COLO829 (cell line): ENCODE measurements around the gene ZNF598.

Experiments
- DNase-seq: peaks from one replicate; pipeline ENCODE4 v3.0.0; 2012; ENCODE audit warnings: low spot score

Gene ZNF598

DNA sequence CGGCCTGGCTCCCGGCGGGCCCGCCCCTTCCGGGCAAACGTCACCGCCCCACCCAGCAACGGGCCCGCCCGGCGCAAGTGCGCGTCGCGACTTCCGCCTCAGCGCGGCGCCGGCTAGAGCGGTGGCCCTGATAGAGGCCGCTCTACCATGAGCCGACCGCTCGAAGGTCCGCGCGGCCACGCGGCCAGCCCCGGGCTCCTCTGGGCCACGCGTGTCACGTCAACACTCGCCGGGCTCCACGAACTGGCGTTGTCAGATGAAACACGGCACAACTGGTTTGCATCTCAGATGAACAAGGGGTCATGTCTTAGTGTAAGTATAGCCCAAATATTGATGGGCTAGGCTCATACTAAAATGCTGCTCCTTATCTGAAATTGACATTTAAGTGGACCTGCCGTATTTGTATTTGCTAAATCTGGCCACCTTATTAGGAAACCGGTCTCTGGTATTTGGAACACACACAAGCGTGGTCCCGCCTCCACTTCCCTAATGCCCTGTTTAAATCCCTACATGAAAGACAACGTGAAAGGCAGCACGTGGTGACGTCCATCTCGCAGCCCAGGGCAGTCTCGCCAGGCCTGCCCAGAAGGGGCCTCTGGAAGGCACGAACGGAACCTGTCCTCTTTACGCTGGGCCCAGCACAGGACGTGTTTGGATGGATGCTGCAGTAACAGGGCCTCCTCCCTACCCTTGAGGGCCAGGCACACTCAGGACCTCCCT, at the start of gene ZNF598:
TSS of gene ZNF598 (minus strand) at position 31 of the 720 bp plus-strand sequence.
- peak; percentile 85 for DNase-seq

DNA sequence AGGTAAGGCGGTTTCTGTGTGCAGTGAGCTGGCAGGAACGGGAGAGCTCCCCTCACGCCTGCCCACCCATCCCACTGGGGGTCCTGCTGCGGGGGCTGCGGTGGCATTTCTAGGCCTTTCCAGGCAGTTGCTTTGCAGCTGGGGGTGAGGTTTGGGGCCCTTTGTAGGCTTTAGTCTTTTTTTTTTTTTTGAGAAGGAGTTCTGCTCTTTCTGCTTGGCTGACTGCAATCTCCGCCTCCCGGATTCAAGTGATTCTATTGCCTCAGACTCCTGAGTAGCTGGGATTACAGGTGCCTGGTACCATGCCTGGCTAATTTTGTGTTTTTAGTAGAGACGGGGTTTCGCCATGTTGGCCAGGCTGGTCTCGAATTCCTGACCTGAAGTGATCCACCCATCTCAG, 49.3 kb upstream of the ZNF598 start:
- DNase-seq: no peak

GRCh38 chr16:2058420-2058819, 48.8 kb upstream of the ZNF598 start:
- no peak for DNase-seq

- no peak for DNase-seq
Measured at GRCh38 chr16:2057438-2057837, 47.8 kb upstream of the ZNF598 start.

DNA sequence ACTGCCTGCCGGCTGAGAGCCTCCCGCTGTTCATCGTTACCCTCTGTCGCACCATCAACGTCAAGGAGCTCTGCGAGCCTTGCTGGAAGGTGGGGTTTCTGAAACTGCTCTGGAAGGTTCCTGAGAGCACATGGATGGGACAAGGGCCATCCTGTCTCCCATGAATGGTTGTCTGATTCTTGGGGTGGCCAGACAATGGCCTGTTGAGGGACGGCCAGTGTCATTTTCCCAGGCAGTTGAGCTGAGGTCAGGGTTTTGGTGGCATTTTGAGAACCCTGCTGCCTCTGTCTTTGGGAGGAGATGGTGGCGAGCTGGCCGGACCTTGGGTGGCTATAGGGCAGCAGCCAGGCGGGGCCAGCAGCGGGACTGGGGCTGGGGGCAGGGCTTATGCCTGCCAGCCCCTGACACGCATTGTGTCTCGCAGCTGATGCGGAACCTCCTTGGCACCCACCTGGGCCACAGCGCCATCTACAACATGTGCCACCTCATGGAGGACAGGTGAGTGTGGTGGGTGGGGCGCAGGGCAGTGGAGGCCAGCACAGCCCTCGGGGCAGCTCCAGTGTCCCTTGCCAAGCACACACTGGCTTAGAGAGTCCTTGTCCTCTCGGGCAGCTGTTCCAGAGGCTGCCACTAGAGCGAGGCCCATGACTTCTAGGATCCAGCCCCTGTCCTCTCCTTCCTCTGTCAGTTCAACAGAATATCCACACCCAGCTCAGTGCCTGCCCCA, 47.2 kb upstream of the ZNF598 start:
- no peak for DNase-seq

- DNase-seq: no peak
Measured at GRCh38 chr16:2056077-2056476, 46.5 kb upstream of the ZNF598 start.

GRCh38 chr16:2054543-2055245, 45.1 kb upstream of the ZNF598 start:
- no peak for DNase-seq

GRCh38 chr16:2053897-2054296, 44.3 kb upstream of the ZNF598 start:
- no peak for DNase-seq

DNA sequence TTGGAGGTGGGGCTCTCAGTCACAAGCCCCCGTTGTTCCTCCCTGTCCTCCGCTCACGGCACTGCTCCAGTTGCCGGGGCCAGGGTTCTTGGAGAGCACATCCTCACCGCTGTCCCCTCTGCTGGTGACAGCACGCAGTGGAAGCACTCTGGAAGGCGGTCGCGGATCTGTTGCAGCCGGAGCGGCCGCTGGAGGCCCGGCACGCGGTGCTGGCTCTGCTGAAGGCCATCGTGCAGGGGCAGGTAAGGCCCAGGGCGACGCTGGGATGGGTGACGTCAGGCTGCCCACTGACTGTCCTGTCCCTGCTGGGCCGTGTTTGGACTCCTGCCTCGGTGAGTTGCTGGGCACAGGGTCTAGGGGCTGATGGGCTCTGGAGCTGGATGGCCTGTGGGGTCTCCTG, 43.6 kb upstream of the ZNF598 start:
- no peak for DNase-seq

DNA sequence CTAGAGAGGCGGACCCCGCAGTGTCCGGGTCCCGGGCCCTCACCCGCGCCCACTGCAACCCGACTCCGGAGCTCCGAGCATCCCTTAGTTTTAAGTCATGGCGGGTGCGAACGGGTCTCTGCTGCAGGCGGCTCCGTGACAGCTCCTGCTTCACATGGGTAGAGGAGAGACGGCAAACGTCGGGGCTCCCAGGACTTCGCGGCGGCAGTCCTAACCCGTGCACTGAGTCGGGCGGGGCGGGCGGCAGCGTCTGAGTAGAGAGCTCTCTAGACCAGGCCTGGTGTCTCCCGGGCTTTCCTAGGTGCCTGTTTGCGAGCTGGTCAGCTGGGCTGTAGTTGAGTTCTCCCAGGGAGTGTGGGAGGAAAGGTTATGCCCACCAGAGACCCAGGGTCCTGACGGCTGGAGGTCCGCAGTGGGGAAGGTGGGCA, 38.5 kb upstream of the ZNF598 start:
- no peak for DNase-seq

DNA sequence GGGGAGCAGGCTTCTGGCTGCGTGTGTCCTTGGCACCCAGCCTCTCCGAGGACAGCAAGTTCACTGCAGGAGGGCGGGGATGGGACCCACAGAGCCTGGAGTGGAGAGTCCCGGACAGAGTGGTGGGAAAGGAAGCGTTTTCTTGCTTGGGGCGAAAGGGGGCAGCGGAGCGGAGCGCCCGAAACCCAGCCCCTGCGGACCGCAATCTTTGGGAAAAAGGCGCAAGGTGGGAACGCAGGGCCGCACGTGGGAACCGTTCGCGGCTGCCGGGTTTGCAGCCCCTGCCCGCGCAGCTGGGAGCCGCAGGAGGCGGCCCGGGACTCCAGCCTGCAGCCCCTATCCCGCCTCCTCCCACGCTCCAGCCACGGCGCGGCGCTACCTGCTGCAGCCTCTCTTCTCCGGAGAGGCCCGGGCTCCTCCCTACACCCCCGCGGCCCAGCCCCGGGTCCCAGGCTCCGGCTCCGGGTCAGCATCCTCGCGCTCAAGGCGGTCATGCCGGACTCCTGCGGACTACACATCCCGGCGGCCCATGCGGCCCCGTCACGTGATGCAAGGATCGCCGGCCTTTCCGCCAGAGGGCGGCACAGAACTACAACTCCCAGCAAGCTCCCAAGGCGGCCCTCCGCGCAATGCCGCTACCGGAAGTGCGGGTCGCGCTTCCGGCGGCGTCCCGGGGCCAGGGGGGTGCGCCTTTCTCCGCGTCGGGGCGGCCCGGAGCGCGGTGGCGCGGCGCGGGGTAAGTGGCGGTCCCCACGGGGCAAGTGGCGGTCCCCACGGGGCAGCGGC, 37.9 kb upstream of the ZNF598 start, which contains the start of the genes NTHL1 and TSC2:
TSS of gene NTHL1 (minus strand) at position 505 of the 786 bp plus-strand sequence. CDS start at position 494, 11 bp downstream.
TSS of gene TSC2 (plus strand) at position 656 of the 786 bp plus-strand sequence. CDS start 631 bp downstream, outside the sequence.
- DNase-seq: peak; percentile 91

DNA sequence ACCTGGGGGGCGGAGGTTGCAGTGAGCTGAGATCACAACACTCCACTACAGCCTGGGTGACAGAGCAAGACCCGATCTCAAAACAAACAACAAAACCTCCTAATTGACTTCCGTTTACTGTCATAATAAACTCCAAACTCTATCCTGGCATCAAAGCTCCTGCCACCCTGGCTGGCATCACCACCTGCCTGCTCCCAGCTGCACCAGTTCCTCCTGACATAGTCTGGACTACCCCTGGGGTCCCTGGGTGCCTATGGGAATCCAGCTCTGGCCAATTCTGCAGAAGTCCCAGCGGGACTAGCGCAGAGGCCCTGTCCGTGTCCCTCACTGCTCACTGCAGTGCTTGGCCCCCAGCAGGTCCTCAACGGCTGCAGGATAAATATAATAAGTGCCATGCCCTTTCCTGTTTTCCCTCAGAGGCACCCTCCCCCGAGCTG, 37.3 kb upstream of the ZNF598 start:
- no peak for DNase-seq

- no peak for DNase-seq
Measured at GRCh38 chr16:2045965-2046892, 36.6 kb upstream of the ZNF598 start.

- no peak for DNase-seq
Measured at GRCh38 chr16:2044541-2044940, 34.9 kb upstream of the ZNF598 start.

DNA sequence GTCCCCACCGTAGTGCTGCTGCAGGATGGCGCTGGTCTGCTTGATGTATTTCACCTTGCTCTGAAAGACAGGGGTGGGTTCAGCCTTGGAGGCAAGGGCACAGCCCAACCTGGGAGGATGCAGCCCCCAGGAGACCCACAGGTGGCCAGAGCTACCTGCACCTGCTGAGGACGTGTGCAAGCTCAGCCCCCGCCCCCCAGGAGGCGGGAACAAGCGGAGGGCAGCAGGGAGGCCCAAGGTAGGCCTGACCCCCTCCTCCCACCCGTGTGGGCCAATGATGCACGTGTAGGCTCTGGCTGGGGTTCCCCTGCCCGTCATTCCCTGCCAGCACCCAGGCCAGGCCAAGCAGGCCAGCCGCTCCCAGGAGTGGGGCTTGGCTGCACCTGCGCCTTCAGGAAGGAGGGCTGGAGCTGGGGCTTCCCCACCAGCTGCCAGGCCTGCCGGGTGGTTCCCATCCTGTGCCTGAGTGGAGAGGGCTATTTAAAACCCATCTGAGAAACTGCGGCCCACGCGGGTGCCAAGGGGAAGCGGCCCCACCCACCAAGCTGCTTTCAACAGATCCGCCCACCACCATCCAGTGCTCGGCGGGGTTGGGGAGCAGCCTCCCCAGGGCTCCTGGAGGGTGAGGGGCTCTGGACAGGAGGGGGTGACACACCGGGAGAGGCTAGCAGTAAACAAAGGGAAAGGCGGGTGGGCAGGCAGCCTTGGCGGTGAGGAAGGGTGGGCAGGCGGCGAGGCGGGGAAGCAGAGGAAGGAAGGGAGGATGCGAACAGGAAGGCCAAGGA, 34.2 kb upstream of the ZNF598 start:
- DNase-seq: no peak

DNA sequence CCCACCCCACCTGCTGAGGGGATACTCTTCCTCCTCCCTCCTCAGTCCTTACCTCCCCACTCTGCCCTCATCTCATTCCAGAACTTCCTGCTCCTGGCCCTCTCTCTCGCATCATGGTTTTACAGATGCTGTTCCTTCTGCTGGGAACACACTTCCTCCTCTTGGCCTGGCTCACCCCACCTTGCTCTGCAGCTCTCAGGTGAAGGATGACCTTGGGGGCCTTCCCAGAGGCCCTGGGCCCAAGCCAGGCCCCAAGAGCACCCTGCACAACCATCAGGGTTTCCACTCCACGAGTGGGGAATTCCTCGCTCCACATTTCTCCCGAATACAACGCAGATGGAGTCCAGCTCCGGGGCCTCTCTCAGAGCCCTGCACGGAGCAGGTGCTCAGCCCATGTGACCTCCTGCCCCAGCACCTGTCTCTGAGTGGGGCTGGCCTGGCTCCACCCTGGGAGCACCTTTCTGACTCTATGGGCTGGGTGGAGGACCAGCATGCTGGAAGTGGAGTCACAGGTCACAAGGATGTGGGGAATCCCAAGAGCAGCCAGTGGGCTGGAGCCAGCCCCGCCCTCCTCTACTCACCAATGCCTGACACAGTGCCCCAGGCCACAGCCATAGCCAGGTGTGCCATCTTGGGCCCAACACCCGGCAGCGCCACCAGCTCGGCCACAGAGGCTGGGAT, 33.5 kb upstream of the ZNF598 start:
- no peak for DNase-seq

- no peak for DNase-seq
Measured at GRCh38 chr16:2042171-2042985, 32.8 kb upstream of the ZNF598 start.

- DNase-seq: no peak
Measured at GRCh38 chr16:2040787-2041522, 31.3 kb upstream of the ZNF598 start.
